NOMO-1 (cell line): Measurements from ENCODE around the gene CEACAM8.
"Not testable (repeated sequence)": the region's sequence is repeated elsewhere in the genome, so short reads cannot be mapped to it uniquely, and the experiment has no call there.

Experiments
- DNase-seq, 2 experiments: peaks; one replicate each; lab custom pipeline; 2025; ENCODE audit not compliant: unreplicated experiment in 2 of 2; lab: John Stamatoyannopoulos, UW

CEACAM8 gene

GRCh38 chr19:42594617-42595489 lies at the start of gene CEACAM8:
Gene CEACAM8 (minus strand): TSS chr19:42594924. CDS start chr19:42594828, 96 bp downstream.
- no peak for DNase-seq

- not testable (repeated sequence) for DNase-seq
Observed at GRCh38 chr19:42639324-42640092, 44.8 kb upstream of the CEACAM8 start.

GRCh38 chr19:42635233-42635539 lies 40.5 kb upstream of the CEACAM8 start:
- DNase-seq: no peak

DNA sequence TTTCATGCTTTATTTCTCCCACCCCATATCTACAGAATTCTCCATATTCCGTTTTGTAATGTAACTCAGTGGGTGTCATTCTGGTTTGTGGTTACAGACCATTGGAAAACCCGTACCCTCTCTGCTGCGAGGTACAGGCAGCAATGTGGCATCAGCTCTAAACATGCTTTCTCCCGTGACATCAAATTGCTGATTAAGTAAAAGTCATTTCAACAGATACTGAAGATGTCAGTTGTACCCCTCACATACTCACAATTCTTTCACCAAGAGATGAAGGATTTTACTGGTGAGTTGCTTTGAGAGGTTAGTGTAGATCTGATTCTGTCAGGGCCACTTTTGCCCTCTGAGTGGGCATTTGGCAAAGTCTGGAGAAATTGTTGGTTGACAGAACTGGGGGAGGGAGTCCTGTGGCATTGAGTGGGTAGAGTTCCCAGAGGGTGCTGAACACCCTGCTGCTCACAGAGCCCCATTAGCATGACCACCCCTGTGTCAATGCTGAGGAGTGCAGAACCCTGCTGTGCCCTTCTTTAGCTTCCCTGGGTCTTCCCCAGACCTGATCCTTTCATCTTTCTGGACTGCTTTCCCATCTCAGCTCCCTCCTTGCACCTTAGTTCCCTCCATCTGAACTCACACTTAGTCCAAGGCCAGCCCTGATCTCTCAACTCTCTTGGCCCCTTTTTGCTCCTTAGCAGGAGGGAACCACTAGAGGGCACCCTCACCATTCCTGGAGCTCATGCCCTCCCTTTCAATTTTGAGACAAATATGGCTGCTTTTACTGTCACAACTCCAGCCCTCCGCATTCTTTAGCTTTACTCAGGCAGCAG lies 39.9 kb upstream of the CEACAM8 start:
- DNase-seq: peak in 1 of 2 experiments; percentile 7

- no peak for DNase-seq
Observed at GRCh38 chr19:42629191-42629590, 34.5 kb upstream of the CEACAM8 start.

GRCh38 chr19:42628411-42629140 lies 33.9 kb upstream of the CEACAM8 start:
- no peak for DNase-seq

GRCh38 chr19:42627916-42628315 lies 33.2 kb upstream of the CEACAM8 start:
- no peak for DNase-seq

GRCh38 chr19:42626181-42626580 lies 31.5 kb upstream of the CEACAM8 start:
- DNase-seq: no peak

- DNase-seq: no peak
Observed at GRCh38 chr19:42619271-42619670, 24.5 kb upstream of the CEACAM8 start.

- DNase-seq: no peak
Observed at GRCh38 chr19:42613666-42614065, 18.9 kb upstream of the CEACAM8 start.

- DNase-seq: not testable (repeated sequence)
Observed at GRCh38 chr19:42610401-42610915, 15.7 kb upstream of the CEACAM8 start.

- DNase-seq: peak; percentile 4 to 17
Observed at GRCh38 chr19:42606660-42607351, 12.1 kb upstream of the CEACAM8 start.

GRCh38 chr19:42601811-42602443 lies 7.2 kb upstream of the CEACAM8 start:
- DNase-seq: peak in 1 of 2 experiments; percentile 1

- DNase-seq: peak; percentile 10 to 14
Observed at GRCh38 chr19:42596391-42597072, 1.8 kb upstream of the CEACAM8 start.

DNA sequence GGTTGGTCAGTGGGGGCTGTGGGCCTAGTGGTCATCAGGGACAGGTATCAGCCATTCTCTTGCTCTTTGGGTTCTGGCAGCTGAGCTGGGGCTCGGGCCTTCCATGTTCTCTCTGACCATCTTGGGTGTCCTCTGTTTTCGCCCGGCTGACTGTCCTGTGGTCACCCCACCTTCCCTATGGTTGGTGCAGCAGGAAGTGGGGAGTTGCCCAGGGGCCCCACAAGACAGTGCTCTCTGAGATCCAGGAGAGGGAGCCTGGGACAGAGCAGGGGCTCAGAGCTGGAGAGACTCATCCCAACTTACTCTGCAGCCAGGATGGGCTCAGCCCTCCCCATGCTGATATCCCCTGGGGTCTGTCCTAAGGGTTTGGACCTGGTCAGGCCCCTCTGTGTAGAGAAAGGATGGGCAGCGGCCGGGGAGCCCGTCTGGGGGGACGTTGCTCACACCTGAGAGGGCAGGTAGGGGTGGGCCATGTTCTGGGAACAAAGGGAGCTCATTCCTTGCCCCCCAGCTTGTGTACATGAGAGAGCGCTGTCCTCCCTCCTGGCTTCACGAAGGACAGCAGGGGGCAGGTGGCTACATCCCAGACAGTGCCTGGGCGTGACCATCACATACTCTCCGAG lies 937 bp upstream of the CEACAM8 start:
- DNase-seq: no peak

GRCh38 chr19:42589792-42590191 lies 4.9 kb downstream of the CEACAM8 start:
- DNase-seq: no peak

GRCh38 chr19:42584466-42584865 lies 10.3 kb downstream of the CEACAM8 start:
- DNase-seq: no peak

DNA sequence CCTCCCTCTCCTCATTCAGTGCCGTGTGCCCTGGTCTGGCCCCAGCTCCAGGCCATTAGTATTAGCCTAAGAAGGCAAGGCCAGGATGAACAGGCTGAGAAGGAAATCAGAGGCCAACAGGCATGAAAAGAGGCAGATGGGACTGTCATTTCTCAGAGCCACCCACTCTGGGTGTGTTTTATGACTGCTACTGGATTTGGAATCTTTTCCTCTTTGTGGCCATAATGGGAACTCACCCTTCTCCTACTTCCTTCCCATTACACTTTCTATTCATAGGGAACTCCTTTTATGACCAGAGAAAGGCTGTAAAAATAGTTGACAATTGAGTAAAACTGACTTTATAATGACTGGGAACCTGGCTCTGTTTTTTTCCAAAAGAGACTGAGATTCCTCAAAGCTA lies 17.7 kb downstream of the CEACAM8 start:
- no peak for DNase-seq
